ENCODE results near the gene ZNF561. TPM values are rescaled to one million over a fixed set of nuclear protein-coding genes. Genes with fewer than 3 reads are reported as not detected.

Gene ZNF561
- total RNA-seq, 2 donors from 2014 or later = 12.5 to 17.4 TPM

DNA sequence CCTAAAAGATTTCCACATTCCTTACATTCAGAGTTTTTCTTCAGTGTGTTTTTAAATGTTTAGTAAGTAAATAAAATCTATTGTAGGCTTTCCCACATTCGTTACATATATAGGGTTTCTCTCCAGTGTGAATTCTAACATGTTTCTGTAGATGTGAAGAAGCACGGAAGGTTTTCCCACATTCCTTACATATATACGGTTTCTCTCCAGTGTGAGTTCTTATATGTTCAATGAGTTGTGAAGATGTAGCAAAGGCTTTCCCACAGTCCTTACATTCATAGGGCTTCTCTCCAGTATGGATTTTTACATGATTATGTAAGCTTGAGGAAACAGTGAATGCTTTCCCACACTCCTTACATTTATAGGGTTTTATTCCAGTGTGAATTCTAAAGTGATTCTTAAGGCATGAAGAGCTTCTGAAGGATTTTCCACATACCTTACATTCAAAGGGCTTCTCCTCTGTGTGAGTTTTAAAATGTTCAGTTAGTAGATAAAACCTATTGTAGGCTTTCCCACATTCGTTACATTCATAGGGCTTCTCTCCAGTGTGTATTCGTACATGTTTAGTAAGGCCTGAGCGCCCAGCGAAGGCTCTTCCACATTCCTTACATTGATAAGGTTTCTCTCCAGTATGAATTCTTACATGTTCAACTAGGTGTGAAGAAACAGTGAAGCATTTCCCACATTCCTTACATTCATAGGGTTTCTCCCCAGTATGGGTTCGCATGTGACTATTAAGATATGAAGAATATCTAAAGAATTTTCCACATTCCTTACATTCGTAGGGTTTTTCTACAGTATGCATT, 54.9 kb downstream of the ZNF561 start:
- TF ChIP-seq, protein P1, sequence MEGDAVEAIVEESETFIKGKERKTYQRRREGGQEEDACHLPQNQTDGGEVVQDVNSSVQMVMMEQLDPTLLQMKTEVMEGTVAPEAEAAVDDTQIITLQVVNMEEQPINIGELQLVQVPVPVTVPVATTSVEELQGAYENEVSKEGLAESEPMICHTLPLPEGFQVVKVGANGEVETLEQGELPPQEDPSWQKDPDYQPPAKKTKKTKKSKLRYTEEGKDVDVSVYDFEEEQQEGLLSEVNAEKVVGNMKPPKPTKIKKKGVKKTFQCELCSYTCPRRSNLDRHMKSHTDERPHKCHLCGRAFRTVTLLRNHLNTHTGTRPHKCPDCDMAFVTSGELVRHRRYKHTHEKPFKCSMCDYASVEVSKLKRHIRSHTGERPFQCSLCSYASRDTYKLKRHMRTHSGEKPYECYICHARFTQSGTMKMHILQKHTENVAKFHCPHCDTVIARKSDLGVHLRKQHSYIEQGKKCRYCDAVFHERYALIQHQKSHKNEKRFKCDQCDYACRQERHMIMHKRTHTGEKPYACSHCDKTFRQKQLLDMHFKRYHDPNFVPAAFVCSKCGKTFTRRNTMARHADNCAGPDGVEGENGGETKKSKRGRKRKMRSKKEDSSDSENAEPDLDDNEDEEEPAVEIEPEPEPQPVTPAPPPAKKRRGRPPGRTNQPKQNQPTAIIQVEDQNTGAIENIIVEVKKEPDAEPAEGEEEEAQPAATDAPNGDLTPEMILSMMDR (IDR thresholded peaks at IDR 0.05) = no peak
- ATAC-seq (no peak), DNase-seq (no peak)
- H3K4me1 ChIP-seq = no peaks in the 10 kb centered on the region
- H3K36me3 ChIP-seq (replicated peaks in 1 of 2; ENCODE audit: insufficient read depth in 1 of 2, low read depth in 2 of 2) = peaks cover 33 to 35% of the 10 kb centered on the region in 2 donors
- 93 to 97% methylated on average over 9 of the region's 9 CpGs for WGBS, 2 donors
- H3K27me3 ChIP-seq = no peaks in the 10 kb centered on the region
- no peak overlapping the region for H3K27ac ChIP-seq
- peaks cover 0 to 86% (median 2%) of the 10 kb centered on the region in 3 donors for H3K9me3 ChIP-seq
- intact Hi-C loops (cut with DNase I) = no loop called here
- H3K4me3 ChIP-seq = no peak overlapping the region

Other genes starting within 250 kb of the ZNF561 start
- gene ZNF266, start 185.7 kb downstream of the ZNF561 start, total RNA-seq = 10 to 100 TPM; 12.2 to 13.7 TPM
- not detected for gene ZNF560, start 122.6 kb downstream of the ZNF561 start, total RNA-seq
- gene ZNF426, start 82.6 kb downstream of the ZNF561 start, total RNA-seq = 1 to 10 TPM; 3.6 to 4.2 TPM
- 10 to 100 TPM; 11.2 to 44.5 TPM for gene ZNF121, start 36.7 kb downstream of the ZNF561 start, total RNA-seq
- 10 to 100 TPM in 1 of 2 donors, 1 to 10 TPM in 1; 9.1 to 18.1 TPM for gene ZNF562, start 53.9 kb upstream of the ZNF561 start, total RNA-seq
- gene ZNF846, start 147.5 kb upstream of the ZNF561 start, total RNA-seq = 1 to 10 TPM; 4.0 to 4.7 TPM
- gene FBXL12, start 197.8 kb upstream of the ZNF561 start, total RNA-seq = 10 to 100 TPM; 16.1 to 25.4 TPM
- gene UBL5, start 206.7 kb upstream of the ZNF561 start, total RNA-seq = 100 to 1,000 TPM; 113 to 120 TPM
- gene PIN1, start 214.1 kb upstream of the ZNF561 start, total RNA-seq = 10 to 100 TPM; 22.7 to 27.0 TPM